ENCODE measurements around the gene PRDM16.

The PRDM16 gene

GRCh38 chr1:3079381-3080052, 10.5 kb downstream of the PRDM16 start:
- Histone ChIP-seq H3K27ac (ENCODE audit: low read length) (no peak overlapping the region), H3K4me1 (ENCODE audit: insufficient read depth, low read length) (no peaks in the 10 kb centered on the region), H3K9me3 (ENCODE audit: insufficient read depth, low read length, severe bottlenecking) (no peaks in the 10 kb centered on the region), H3K4me2 (ENCODE audit: insufficient read depth, low read length) (no peak overlapping the region), H3K36me3 (ENCODE audit: insufficient read depth, low read length) (no peaks in the 10 kb centered on the region), H3K79me2 (ENCODE audit: insufficient read depth, low read length) (no peaks in the 10 kb centered on the region), H3K27me3 (ENCODE audit: insufficient read depth, low read length, poor library complexity) (no peaks in the 10 kb centered on the region), H3K9ac (ENCODE audit: low read depth, low read length) (no peak overlapping the region), H3K4me3 (ENCODE audit: low read depth in 1 of 2, low read length in 2 of 2) (no peak overlapping the region), H4K20me1 (ENCODE audit: insufficient read depth, low read length) (no peaks in the 10 kb centered on the region; the same call in 1 of the 2 replicates), H2AFZ (ENCODE audit: low read depth, low read length) (no peak overlapping the region)
- TF ChIP-seq EZH2 (IDR thresholded peaks at IDR 0.05; ENCODE audit: borderline replicate concordance, low read depth, low read length, severe bottlenecking) (no peak), CTCF (IDR thresholded peaks at IDR 0.05; ENCODE audit: borderline replicate concordance, extremely low read depth, low read length, poor library complexity, severe bottlenecking) (no peak)
- DNase-seq (no peak), ATAC-seq (ENCODE audit: insufficient read depth, low read depth) (no peak)

- H3K27me3 ChIP-seq (ENCODE audit: insufficient read depth, low read length, poor library complexity): no peaks in the 10 kb centered on the region
- no peaks in the 10 kb centered on the region for H3K4me1 ChIP-seq (ENCODE audit: insufficient read depth, low read length)
- no peak overlapping the region for H3K27ac ChIP-seq (ENCODE audit: low read length)
- ATAC-seq (ENCODE audit: insufficient read depth, low read depth) (no peak), DNase-seq (no peak)
- H3K36me3 ChIP-seq (ENCODE audit: insufficient read depth, low read length): no peaks in the 10 kb centered on the region
- no peaks in the 10 kb centered on the region; the same call in 1 of the 2 replicates for H4K20me1 ChIP-seq (ENCODE audit: insufficient read depth, low read length)
- no peaks in the 10 kb centered on the region for H3K9me3 ChIP-seq (ENCODE audit: insufficient read depth, low read length, severe bottlenecking)
- no peak overlapping the region for H3K4me2 ChIP-seq (ENCODE audit: insufficient read depth, low read length)
- H3K9ac ChIP-seq (ENCODE audit: low read depth, low read length): no peak overlapping the region
- TF ChIP-seq CTCF (IDR thresholded peaks at IDR 0.05; ENCODE audit: borderline replicate concordance, extremely low read depth, low read length, poor library complexity, severe bottlenecking) (no peak), EZH2 (IDR thresholded peaks at IDR 0.05; ENCODE audit: borderline replicate concordance, low read depth, low read length, severe bottlenecking) (no peak)
- H3K79me2 ChIP-seq (ENCODE audit: insufficient read depth, low read length): no peaks in the 10 kb centered on the region
- H3K4me3 ChIP-seq (ENCODE audit: low read depth in 1 of 2, low read length in 2 of 2): no peak overlapping the region
- no peak overlapping the region for H2AFZ ChIP-seq (ENCODE audit: low read depth, low read length)
These were observed 11.3 kb downstream of the PRDM16 start for GRCh38 chr1:3080053-3080955.

GRCh38 chr1:3081171-3081683, 12.2 kb downstream of the PRDM16 start:
- no peaks in the 10 kb centered on the region for H3K79me2 ChIP-seq (ENCODE audit: insufficient read depth, low read length)
- H3K27me3 ChIP-seq (ENCODE audit: insufficient read depth, low read length, poor library complexity): no peaks in the 10 kb centered on the region
- no peak for DNase-seq
- no peaks in the 10 kb centered on the region for H3K9me3 ChIP-seq (ENCODE audit: insufficient read depth, low read length, severe bottlenecking)
- H3K4me1 ChIP-seq (ENCODE audit: insufficient read depth, low read length): no peaks in the 10 kb centered on the region
- no peak overlapping the region for H2AFZ ChIP-seq (ENCODE audit: low read depth, low read length)
- no peaks in the 10 kb centered on the region; the same call in 1 of the 2 replicates for H4K20me1 ChIP-seq (ENCODE audit: insufficient read depth, low read length)
- no peak overlapping the region for H3K27ac ChIP-seq (ENCODE audit: low read length)
- no peak overlapping the region for H3K4me2 ChIP-seq (ENCODE audit: insufficient read depth, low read length)
- no peak overlapping the region for H3K4me3 ChIP-seq (ENCODE audit: low read depth in 1 of 2, low read length in 2 of 2)
- no peak overlapping the region for H3K9ac ChIP-seq (ENCODE audit: low read depth, low read length)
- H3K36me3 ChIP-seq (ENCODE audit: insufficient read depth, low read length): no peaks in the 10 kb centered on the region
- no peak for ATAC-seq (ENCODE audit: insufficient read depth, low read depth)
- TF ChIP-seq EZH2 (IDR thresholded peaks at IDR 0.05; ENCODE audit: borderline replicate concordance, low read depth, low read length, severe bottlenecking) (no peak), CTCF (IDR thresholded peaks at IDR 0.05; ENCODE audit: borderline replicate concordance, extremely low read depth, low read length, poor library complexity, severe bottlenecking) (no peak)
